Central memory CD8-positive, alpha-beta T cell (primary cell): ENCODE results near the gene TPRN.

Experiments used
- ATAC-seq: fragments of 150-1000 bp; cut with Tn5 transposase; replicated peaks from 2 replicates; pipeline ENCODE4 v1.10.0; 2022; ENCODE audit warnings: mild to moderate bottlenecking, moderate FRiP score, moderate number of reproducible peaks; ENCODE audit not compliant: poor library complexity, severe bottlenecking; ENCODE audit errors: extremely low read depth
- DNase-seq, 2 donors: peaks; one replicate each; pipeline ENCODE4 v3.0.0; 2021; ENCODE audit warnings: low spot score in 2 of 2
- H3K27ac Mint-ChIP-seq: one replicate; pipeline ENCODE4 v1.8.0; 2022; ENCODE audit warnings: low read depth, mild to moderate bottlenecking, moderate library complexity, mixed read lengths
- H3K27me3 Mint-ChIP-seq: one replicate; pipeline ENCODE4 v1.8.0; 2022; ENCODE audit warnings: mixed read lengths
- H3K36me3 Mint-ChIP-seq: one replicate; pipeline ENCODE4 v1.8.0; 2022; ENCODE audit warnings: mild to moderate bottlenecking, moderate library complexity, mixed read lengths; ENCODE audit not compliant: insufficient read depth
- H3K4me1 Mint-ChIP-seq: one replicate; pipeline ENCODE4 v1.8.0; 2022; ENCODE audit warnings: mixed read lengths
- H3K4me3 Mint-ChIP-seq: one replicate; pipeline ENCODE4 v1.8.0; 2022; ENCODE audit warnings: mild to moderate bottlenecking, moderate library complexity, mixed read lengths
- H3K9me3 Mint-ChIP-seq: one replicate; pipeline ENCODE4 v1.8.0; 2022; ENCODE audit warnings: mixed read lengths

Gene TPRN

GRCh38 chr9:137150617-137151457 lies 49.7 kb downstream of the TPRN start:
- DNase-seq = no peak
- Mint-ChIP-seq H3K4me3 (no peak overlapping the region), H3K4me1 (peaks cover 5% of the 10 kb centered on the region), H3K9me3 (no peaks in the 10 kb centered on the region), H3K36me3 (peaks cover 4% of the 10 kb centered on the region), H3K27ac (no peak overlapping the region), H3K27me3 (peaks cover 9% of the 10 kb centered on the region)
- ATAC-seq = no peak

DNA sequence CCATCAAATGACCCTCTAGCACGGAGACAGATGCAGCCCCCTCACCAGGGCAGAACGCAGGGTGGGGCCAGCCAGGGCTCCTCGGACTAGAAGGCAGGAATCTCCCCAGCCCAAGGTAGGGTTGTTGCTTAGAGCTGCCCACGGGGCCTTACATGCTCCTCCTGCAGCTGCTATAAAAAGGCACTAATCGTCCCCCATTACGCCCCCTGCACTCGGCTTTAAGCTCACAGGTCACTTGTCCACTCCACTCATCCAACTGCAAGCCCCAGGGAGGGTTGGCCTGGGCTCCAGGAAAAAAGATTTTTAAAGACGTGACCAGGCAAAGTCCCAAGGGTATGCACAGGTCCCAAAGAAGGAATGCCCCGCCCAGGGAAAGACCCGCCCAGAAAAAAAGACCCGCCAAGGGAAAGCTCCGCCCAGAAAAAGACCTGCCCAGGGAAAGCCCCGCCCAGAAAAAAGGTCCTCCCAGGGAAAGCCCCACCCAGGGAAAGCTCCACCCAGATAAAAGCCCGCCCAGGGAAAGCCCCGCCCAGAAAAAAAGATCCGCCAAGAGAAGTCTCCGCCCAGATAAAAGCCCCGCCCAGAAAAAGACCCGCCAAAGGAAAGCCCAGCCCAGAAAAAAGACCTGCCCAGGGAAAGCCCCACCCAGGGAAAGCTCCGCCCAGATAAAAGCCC lies 50.5 kb downstream of the TPRN start:
- no peak overlapping the region for H3K4me3 Mint-ChIP-seq
- ATAC-seq (no peak), DNase-seq (no peak)
- peaks cover 9% of the 10 kb centered on the region for H3K27me3 Mint-ChIP-seq
- no peak overlapping the region for H3K27ac Mint-ChIP-seq
- H3K9me3 Mint-ChIP-seq = no peaks in the 10 kb centered on the region
- peaks cover 5% of the 10 kb centered on the region for H3K4me1 Mint-ChIP-seq
- peaks cover 4% of the 10 kb centered on the region for H3K36me3 Mint-ChIP-seq

DNA sequence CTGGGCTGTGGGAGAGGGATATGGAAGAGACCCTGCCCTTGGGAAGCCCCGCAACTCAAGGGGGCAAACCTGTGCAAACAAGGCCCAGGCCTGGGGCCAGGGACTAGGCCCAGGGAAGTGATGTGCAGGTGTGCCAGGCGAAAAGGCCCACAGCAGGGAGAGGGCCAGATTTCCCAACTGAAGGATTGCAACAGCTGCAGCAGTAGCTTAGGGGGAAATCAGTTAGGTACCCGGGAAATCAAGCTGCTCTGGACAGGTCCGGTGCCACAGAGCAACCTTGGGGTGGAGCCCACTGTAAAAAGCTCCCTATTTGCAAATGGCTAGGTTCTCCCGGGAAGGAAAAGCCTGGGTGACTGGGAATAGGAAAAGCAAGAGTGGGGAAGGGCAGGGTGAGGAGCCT lies 51.2 kb downstream of the TPRN start:
- ATAC-seq = no peak
- Mint-ChIP-seq H3K27me3 (peaks cover 11% of the 10 kb centered on the region), H3K36me3 (peaks cover 4% of the 10 kb centered on the region), H3K4me1 (peaks cover 5% of the 10 kb centered on the region), H3K27ac (no peak overlapping the region), H3K4me3 (no peak overlapping the region), H3K9me3 (no peaks in the 10 kb centered on the region)
- no peak for DNase-seq

DNA sequence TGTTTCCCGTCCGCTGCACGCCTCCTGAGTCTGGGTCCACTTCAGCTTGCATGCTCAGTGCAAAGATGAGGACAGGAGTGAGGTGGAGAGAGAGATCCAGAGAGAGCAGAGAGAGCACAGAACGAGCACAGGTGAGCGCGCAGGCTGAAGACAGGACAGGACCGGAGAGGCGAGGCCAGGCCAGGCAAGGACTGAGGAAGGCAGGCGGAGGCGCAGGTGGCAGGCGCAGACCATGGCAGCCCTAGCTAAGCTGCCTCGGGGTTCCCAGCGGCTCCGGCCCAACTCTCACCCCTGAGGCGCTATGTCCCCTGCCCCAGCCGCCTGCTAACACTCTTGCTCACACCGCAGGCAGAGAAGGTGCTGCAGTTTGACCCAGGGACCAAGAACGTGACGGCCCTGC lies 51.9 kb downstream of the TPRN start:
- H3K4me3 Mint-ChIP-seq = no peak overlapping the region
- peaks cover 18% of the 10 kb centered on the region for H3K27me3 Mint-ChIP-seq
- peaks cover 4% of the 10 kb centered on the region for H3K36me3 Mint-ChIP-seq
- no peaks in the 10 kb centered on the region for H3K9me3 Mint-ChIP-seq
- H3K27ac Mint-ChIP-seq = no peak overlapping the region
- DNase-seq (no peak), ATAC-seq (no peak)
- H3K4me1 Mint-ChIP-seq = peaks cover 5% of the 10 kb centered on the region

DNA sequence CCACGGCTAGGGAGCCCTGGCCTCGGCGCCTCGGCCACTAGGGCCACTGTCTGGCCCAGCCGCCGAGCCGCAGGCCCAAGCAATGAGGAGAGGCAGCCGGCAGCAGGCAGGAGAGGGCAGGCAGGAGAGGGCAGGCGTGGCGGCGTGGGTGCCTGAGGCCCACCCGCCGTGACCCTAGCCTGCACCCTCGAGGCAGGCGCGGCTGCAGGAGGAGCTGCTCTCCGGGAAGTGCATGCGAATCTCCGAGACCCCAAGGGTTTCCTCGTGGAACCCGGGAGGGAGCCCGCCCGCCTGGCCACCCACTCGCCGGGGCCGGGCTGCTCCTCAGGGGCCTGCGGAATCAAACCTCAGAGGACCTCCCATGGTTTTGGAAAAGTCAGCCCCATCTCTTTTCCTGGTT lies 52.3 kb downstream of the TPRN start:
- no peaks in the 10 kb centered on the region for H3K9me3 Mint-ChIP-seq
- no peak overlapping the region for H3K27ac Mint-ChIP-seq
- H3K4me1 Mint-ChIP-seq = peaks cover 5% of the 10 kb centered on the region
- ATAC-seq (no peak), DNase-seq (no peak)
- H3K4me3 Mint-ChIP-seq = no peak overlapping the region
- peaks cover 22% of the 10 kb centered on the region for H3K27me3 Mint-ChIP-seq
- H3K36me3 Mint-ChIP-seq = peaks cover 4% of the 10 kb centered on the region

DNA sequence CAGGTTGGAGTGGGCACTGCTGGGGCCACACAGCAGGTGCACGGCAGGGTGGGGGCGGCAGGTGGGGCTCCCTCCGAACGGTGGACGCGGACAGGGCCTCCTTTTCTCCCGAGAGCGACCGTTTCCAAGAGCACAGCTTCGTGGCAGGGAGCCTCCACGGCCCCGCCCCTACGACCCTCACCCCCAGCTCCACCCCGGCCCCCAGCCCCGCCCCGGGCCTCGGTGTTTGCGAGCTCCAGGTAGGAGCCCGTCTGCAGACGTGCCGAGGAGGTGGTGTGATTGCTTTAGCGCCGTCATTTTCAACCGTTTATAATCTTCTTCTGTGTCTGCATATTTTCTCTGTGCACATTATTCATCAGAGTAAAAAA lies 52.8 kb downstream of the TPRN start:
- ATAC-seq = no peak
- peaks cover 25% of the 10 kb centered on the region for H3K27me3 Mint-ChIP-seq
- H3K9me3 Mint-ChIP-seq = no peaks in the 10 kb centered on the region
- DNase-seq = no peak
- H3K27ac Mint-ChIP-seq = no peak overlapping the region
- peaks cover 5% of the 10 kb centered on the region for H3K4me1 Mint-ChIP-seq
- H3K4me3 Mint-ChIP-seq = no peak overlapping the region
- peaks cover 4% of the 10 kb centered on the region for H3K36me3 Mint-ChIP-seq

- Mint-ChIP-seq H3K4me1 (peaks cover 5% of the 10 kb centered on the region), H3K9me3 (no peaks in the 10 kb centered on the region), H3K36me3 (peaks cover 6% of the 10 kb centered on the region), H3K4me3 (no peak overlapping the region), H3K27ac (peak overlapping the region; percentile 83), H3K27me3 (peaks cover 31% of the 10 kb centered on the region)
- DNase-seq (no peak), ATAC-seq (no peak)
Measured at GRCh38 chr9:137147091-137147792, 53.3 kb downstream of the TPRN start.

GRCh38 chr9:137146527-137146918 lies 54.0 kb downstream of the TPRN start:
- no peak for DNase-seq
- Mint-ChIP-seq H3K4me3 (no peak overlapping the region), H3K27me3 (peaks cover 38% of the 10 kb centered on the region), H3K36me3 (peaks cover 8% of the 10 kb centered on the region), H3K9me3 (no peaks in the 10 kb centered on the region), H3K4me1 (peaks cover 5% of the 10 kb centered on the region), H3K27ac (no peak overlapping the region)
- ATAC-seq = no peak

DNA sequence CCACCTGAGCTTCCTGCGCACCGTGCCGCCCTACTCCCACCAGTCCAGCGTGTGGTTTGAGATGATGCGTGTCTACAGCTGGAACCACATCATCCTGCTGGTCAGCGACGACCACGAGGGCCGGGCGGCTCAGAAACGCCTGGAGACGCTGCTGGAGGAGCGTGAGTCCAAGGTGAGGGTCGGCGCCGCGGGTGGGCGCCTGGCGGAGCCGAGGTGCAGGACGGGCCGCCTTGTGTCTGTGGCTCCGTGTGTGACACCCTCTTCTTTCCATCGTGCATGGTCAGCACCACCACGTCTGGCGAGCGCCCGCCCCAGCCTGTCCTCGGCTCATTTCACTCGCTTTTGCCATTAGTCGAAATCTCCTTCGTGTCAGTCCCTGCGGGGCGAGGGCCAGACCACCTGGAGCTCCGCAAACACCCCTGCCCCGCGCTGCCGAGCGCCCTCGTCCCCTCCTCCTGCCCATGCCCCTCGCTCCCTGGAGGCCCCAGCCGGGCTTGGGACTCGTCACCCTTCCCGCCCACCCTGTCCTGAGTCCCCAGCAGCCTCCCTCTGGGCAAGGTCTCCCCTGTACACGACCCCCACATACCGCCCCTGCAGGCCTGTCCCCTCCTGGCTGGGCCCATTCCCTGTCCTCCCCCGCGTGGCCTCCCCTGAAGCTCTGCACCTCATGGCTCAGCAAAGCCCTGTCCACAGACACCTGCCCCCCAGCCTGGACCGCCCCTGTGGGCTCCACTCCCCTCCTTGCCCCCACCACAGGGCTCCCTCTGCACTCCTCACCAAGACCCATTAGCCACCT lies 54.6 kb downstream of the TPRN start:
- DNase-seq = no peak
- ATAC-seq = no peak
- H3K4me1 Mint-ChIP-seq = peaks cover 5% of the 10 kb centered on the region
- H3K36me3 Mint-ChIP-seq = peaks cover 8% of the 10 kb centered on the region
- no peak overlapping the region for H3K4me3 Mint-ChIP-seq
- H3K9me3 Mint-ChIP-seq = no peaks in the 10 kb centered on the region
- no peak overlapping the region for H3K27ac Mint-ChIP-seq
- H3K27me3 Mint-ChIP-seq = peaks cover 40% of the 10 kb centered on the region

DNA sequence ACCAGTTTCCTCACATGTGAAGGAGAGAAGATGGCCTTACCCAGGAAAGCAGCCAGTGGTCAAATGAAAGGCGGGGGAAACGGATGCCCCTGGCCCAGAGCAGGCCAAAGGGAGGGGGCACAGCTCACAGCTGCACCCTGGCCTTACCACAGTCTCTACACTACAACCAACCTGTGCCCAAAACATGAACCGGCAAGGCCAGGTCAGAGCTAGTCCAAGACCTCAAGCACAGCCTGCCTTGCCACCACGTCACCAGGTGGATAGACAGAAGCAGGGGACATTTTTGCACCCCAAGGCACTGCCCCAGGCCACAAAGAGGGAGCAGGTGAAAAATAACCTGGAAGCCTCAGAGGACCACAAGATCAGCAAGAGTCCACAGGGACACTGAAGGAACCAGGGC lies 57.1 kb downstream of the TPRN start:
- ATAC-seq = no peak

GRCh38 chr9:137141976-137142936 lies 58.3 kb downstream of the TPRN start:
- peaks cover 19% of the 10 kb centered on the region for H3K36me3 Mint-ChIP-seq
- H3K27me3 Mint-ChIP-seq = peaks cover 65% of the 10 kb centered on the region
- H3K9me3 Mint-ChIP-seq = no peaks in the 10 kb centered on the region
- DNase-seq (no peak), ATAC-seq (no peak)
- H3K4me3 Mint-ChIP-seq = no peak overlapping the region
- peaks cover 4% of the 10 kb centered on the region for H3K4me1 Mint-ChIP-seq
- no peak overlapping the region for H3K27ac Mint-ChIP-seq

More for the DNA sequence above, 57.1 kb downstream of the TPRN start:
- peaks cover 57% of the 10 kb centered on the region for H3K27me3 Mint-ChIP-seq
- H3K4me1 Mint-ChIP-seq = peaks cover 5% of the 10 kb centered on the region
- no peak overlapping the region for H3K27ac Mint-ChIP-seq
- DNase-seq = no peak
- H3K36me3 Mint-ChIP-seq = peaks cover 14% of the 10 kb centered on the region
- H3K9me3 Mint-ChIP-seq = no peaks in the 10 kb centered on the region
- no peak overlapping the region for H3K4me3 Mint-ChIP-seq
